Pericardium fibroblast (primary cell): ENCODE measurements around the gene VPS33A. TPM values are rescaled to one million over a fixed set of nuclear protein-coding genes. Genes with fewer than 3 reads are reported as not detected.

Source experiments
- total RNA-seq: library from RNA; depleted of rRNA; stranded (reverse); fragments of >200 nt; gene quantifications from 2 replicates; pipeline ENCODE4 v1.2.3, GENCODE V29; 2015

VPS33A gene
- 8.8 and 10.4 TPM in 2 replicates for total RNA-seq

DNA sequence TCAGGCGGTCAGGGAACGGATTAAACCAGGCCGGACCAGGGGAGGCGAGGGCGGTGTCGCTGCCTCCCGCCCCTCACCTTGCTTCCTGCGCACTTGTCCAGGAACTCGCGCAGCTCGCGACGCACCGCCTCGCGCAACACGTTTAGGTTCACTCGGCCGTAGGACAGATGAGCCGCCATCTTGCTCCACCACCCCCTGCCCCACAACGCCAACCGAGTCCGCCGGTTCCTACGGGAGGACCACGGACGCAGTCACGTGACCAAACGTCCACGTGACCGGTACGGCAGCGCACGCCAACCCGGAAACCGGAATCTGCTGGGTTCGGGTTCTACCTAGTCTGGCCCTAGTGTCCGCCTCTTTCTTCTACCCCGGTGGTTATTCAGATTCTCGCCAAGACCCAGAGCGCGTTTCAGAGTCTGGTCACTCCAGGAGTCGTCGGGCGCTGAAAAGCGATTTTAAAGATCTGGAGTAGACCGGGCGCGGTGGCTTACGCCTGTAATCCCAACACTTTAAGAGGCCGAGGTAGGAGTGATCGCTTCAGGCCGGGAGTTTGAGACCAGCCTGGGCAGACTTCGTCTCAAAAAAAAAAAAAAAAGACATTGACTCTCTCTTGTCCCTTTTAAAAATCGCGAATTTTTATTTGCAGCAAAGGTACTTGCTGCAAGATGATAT is at the start of gene VPS33A:
Gene VPS33A (minus strand): TSS at position 265 of the 672 bp plus-strand sequence. CDS start 86 bp downstream, at position 179.

DNA sequence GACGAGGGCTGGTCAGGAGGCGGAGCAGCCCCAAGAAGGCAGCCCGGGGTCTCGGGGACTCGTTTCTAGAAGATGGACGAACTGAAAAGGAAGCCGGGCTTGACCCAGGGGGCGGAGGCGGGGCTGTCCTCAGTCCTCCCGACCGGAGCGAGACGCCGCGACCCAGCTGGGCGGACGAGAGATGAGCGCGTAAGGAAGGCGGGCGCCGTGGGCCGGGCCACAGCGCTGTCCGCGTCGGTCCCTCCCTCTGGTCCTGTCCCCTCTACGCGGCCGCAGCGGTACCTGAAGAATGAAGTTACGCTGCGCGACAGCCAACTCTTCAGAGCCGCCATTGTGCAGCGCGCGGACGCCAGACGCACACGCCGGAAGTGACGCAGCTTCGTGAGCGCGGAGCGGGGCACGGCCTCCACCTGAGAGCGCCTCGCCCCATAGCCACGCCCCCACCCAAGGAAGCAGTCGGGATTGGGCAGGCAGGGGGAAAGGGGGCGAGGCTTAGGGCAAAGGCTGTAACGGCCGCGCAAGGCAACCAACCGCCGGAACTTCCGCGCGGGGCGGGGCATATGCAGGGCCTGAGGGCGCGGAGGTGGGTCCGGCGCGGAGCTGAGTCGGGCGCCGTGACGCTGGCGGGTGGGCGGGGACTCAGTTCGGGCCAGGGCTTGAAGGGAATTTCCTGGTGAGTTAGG is 40.5 kb downstream of the VPS33A start, which contains the start of gene DIABLO:
Gene DIABLO (minus strand): TSS at position 370 of the 683 bp plus-strand sequence. CDS start 38 bp downstream, at position 332.

DNA sequence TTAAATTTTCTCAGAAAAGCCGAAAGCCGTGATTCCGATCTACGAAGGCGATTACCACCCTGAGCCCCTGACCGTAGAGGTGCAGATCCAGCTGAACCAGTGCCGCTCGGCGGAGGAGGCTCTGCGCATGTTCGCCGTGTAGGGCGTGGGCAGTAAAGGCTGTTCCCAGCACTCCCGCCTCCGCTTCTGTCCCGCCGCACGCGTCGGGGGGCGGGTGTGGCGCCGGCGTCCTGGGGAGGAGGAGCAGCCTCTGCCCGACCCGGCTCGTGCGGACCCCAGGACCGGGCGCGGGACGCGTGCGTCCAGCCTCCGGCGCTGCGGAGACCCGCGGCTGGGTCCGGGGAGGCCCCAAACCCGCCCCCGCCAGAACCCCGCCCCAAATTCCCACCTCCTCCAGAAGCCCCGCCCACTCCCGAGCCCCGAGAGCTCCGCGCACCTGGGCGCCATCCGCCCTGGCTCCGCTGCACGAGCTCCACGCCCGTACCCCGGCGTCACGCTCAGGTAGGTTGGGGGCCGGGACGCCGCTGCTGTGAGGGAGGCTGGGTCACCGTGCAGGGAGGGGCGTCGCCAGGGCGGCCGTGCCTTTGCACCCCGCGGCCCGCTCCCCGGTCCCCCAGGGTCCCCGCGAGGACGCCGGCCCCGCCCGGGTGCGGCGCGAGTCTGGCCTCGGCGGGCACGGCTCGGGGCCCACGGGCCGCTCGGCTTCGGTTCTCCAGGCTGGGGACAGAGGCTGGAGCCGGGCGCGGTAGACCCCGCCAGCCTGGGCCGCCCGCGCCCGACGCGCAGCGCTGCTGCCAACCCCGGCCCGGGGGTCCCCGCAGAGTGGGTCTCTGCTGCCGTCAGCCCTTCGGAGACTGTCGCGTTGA is 62.8 kb downstream of the VPS33A start, which contains the start of gene B3GNT4:
Gene B3GNT4 (plus strand): TSS at position 409 of the 866 bp plus-strand sequence. CDS start 910 bp downstream, outside the sequence.

DNA sequence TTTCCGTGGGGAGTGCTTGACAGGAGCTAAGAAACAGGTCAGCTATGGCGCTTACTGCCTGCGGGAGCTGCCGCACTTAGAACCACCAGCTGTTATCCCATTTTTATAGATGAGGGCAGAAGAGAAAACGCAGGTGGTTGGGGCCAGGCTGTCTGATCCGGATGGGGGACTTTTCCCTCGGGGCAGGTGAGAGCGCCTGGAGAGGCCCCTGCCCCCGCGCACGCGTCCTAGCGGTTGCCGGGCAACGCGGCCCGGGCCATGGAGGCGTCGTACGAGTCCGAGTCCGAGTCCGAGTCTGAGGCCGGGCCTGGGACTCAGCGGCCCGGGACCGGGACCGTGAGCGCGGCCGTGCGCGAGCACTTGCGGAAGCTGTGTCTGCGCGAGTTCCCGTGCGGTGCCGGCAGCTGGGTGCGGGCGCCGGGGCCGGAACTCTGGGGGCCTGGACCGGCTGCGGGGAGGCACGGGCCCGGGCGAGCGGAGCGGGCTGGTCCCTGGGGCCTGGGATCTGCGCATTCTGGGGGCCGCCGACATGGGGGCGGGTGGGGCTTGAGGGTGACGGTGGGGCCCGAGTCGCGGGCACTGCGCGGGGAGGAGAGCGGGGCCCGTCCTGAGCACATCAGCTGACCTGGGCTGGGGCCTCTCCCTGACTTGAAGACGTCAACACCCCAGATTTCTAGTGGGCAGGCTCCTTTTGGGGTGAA is 83.3 kb downstream of the VPS33A start, which contains the start of gene LRRC43:
Gene LRRC43 (plus strand): TSS at position 237 of the 701 bp plus-strand sequence. CDS start 22 bp downstream, at position 259.

Other genes with a start within 250 kb of the VPS33A start
- 2.0 and 6.9 TPM in 2 replicates for gene BCL7A, start 244.6 kb downstream of the VPS33A start, total RNA-seq
- gene MLXIP, start 187.7 kb downstream of the VPS33A start, total RNA-seq = 14.2 and 18.0 TPM in 2 replicates
- gene IL31, start 92.3 kb downstream of the VPS33A start, total RNA-seq = not detected in 2 replicates
- gene LRRC43, start 83.4 kb downstream of the VPS33A start, total RNA-seq = 0.43 and 1.8 TPM in 2 replicates
- gene B3GNT4, start 62.8 kb downstream of the VPS33A start, total RNA-seq = 0.70 TPM in 1 of 2 replicates, not detected in the other
- 68.1 and 88.8 TPM in 2 replicates for gene DIABLO, start 40.4 kb downstream of the VPS33A start, total RNA-seq
- 30.1 and 36.0 TPM in 2 replicates for gene CLIP1, start 156.2 kb upstream of the VPS33A start, total RNA-seq
- 11.9 TPM in 2 replicates for gene ZCCHC8, start 234.4 kb upstream of the VPS33A start, total RNA-seq